ENCODE measurements around the gene PSTPIP1. TPM values are rescaled to one million over a fixed set of nuclear protein-coding genes. Genes with fewer than 3 reads are reported as not detected.

PSTPIP1 gene
- polyA plus RNA-seq, 3 donors from 2014 or later: 84.4 to 127 (median 99.3) TPM

DNA sequence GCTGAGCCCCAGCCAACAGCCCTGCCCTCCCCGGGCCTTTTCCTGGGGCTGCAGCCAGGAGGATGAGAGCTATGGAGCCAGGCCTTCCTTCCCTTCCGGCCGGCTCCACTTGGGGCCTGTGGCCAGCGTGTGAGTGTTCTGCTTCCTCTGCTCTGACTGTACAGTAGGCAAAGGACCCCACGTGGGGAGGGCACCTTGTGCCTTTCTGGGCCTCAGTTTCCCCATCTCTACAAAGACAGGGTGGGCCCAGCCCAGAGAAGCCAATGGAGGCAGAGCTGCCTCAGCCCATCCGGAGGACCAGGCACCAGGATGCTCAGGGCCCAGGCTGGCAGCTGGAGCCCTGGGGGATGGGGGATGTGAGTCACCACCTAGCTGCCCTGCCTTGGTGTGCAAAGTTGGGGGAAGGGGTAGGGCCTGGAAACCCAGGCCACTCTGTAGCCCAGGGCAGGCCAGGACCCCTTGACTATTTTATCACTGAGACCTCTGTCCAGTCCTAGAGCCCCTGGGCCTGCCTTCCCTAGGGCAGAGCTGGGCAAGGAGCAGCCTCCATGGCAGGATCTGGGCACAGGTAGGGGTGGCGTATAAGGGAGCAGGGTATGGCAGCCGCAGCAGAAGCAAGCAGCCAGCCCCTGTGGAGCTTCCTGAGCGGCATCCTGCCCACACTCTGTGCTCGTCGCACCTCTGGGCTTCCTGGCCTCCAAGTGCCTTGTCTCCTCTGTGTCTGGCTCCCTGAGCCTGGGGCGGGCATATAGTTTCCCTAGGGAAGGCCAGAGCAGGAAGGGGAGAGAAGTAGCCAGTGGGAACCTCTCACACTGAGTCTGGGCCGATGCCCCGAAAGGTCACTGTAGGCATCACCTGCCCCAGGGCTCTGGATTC lies 1.8 kb downstream of the PSTPIP1 start:
- Mint-ChIP-seq H3K27me3 (ENCODE audit: low read depth in 3 of 3) (peaks cover 0 to 3% (median 1%) of the 10 kb centered on the region in 3 donors), H3K9me3 (no peaks in the 10 kb centered on the region), H3K4me1 (peaks cover 80% of the 10 kb centered on the region in 2 donors), H3K36me3 (peaks cover 0 to 4% (median 4%) of the 10 kb centered on the region in 3 donors), H3K27ac (peak overlapping the region; percentile 87 to 96 (median 92)), H3K4me3 (peak overlapping the region; percentile 95 to 98 (median 98))
- peak in 2 of 3 donors; percentile 38 to 39 for DNase-seq

DNA sequence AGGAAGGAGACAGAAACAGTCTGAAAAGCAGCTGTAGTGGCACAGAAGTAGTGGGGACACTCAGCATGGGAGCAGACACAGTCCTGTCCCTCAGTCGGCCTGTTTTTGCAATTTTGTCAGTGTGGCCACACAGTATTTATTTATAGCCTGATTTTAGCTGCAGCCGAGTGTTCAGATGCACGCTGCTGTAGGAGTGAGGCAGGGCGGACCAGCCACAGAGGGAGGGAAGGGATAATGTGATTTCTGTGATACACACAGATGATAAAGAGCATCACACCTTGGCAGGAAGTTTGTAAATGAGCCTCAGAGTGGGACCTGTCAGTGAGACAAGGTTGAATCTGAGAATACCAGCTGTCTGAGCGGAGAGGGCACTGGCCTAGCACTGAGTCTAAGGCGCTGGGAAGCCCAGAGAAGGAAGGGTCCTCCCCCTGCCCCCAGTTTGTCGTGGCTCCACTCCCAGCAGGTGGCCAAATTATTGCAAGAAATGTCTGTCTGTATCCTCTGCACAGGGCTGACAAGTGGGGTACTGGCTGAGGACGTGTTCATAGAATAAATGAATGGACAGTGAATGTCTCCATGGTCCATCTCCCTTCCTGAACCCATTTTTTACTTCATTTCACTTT lies 3.8 kb downstream of the PSTPIP1 start:
- H3K36me3 Mint-ChIP-seq: peaks cover 0 to 7% (median 4%) of the 10 kb centered on the region in 3 donors
- peaks cover 90 to 91% of the 10 kb centered on the region in 2 donors for H3K4me1 Mint-ChIP-seq
- peak overlapping the region; percentile 87 to 96 (median 92) for H3K27ac Mint-ChIP-seq
- H3K9me3 Mint-ChIP-seq: no peaks in the 10 kb centered on the region
- peak in 2 of 3 donors; percentile 40 to 56 for DNase-seq
- H3K4me3 Mint-ChIP-seq: peak overlapping the region; percentile 95 to 98 (median 98)
- peaks cover 0 to 8% (median 1%) of the 10 kb centered on the region in 3 donors for H3K27me3 Mint-ChIP-seq (ENCODE audit: low read depth in 3 of 3)

DNA sequence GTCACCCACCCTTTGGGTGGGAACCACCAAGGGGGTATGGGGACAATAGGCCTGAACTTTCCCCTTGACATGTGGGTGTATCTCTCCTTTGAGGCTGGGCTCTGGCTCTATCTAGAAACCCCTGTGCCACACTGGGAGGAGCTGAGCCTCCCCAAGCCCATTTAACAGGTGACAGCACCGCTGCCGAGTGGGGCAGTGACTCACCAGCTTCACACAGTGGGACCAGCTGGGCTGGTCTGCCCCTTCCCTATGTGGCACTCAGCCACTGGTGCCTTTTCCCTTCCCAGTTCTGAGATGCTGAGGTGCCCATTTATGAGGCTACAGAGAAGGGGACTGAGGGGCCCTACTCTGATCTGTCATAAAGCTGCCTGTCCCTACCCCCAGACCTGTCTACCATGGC lies 5.1 kb downstream of the PSTPIP1 start:
- no peaks in the 10 kb centered on the region for H3K9me3 Mint-ChIP-seq
- peak overlapping the region; percentile 39 to 98 (median 98) for H3K4me3 Mint-ChIP-seq
- no peak for DNase-seq
- H3K27ac Mint-ChIP-seq: peak overlapping the region; percentile 71 to 96 (median 92)
- peaks cover 4 to 18% (median 5%) of the 10 kb centered on the region in 3 donors for H3K36me3 Mint-ChIP-seq
- H3K27me3 Mint-ChIP-seq (ENCODE audit: low read depth in 3 of 3): peaks cover 1 to 10% (median 2%) of the 10 kb centered on the region in 3 donors
- H3K4me1 Mint-ChIP-seq: peaks cover 91% of the 10 kb centered on the region in 2 donors

DNA sequence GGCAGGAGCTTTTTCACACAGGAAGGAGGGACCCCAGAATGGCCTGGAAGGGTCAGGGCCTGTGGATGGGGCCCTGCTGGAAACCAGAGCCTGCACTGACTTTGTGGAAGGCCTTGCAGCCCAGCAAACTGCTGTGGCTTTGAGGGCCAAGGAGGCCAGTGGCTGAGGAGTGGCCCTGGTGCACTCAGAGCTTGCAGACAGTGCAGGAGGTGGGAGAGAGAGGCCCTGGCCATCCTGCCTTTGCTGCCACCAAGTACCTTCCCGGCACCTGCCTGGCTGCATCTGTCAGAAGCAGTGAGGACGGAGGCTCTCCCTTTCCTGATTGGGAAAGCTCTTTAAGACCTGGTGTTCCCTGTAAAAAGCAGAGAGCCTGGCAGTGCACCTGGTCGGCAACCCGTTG lies 6.4 kb downstream of the PSTPIP1 start:
- H3K27ac Mint-ChIP-seq: peak overlapping the region; percentile 90 to 98 (median 94)

GRCh38 chr15:77001966-77002365 lies 7.0 kb downstream of the PSTPIP1 start:
- Mint-ChIP-seq H3K36me3 (peaks cover 4 to 18% (median 5%) of the 10 kb centered on the region in 3 donors), H3K9me3 (no peaks in the 10 kb centered on the region), H3K27me3 (ENCODE audit: low read depth in 3 of 3) (peaks cover 1 to 10% (median 2%) of the 10 kb centered on the region in 3 donors), H3K4me1 (peaks cover 98 to 100% of the 10 kb centered on the region in 2 donors), H3K27ac (peak overlapping the region; percentile 92 to 98 (median 94)), H3K4me3 (peak overlapping the region; percentile 75 to 88 (median 82))
- DNase-seq: no peak

More for the DNA sequence above, 6.4 kb downstream of the PSTPIP1 start:
- DNase-seq: no peak
- Mint-ChIP-seq H3K9me3 (no peaks in the 10 kb centered on the region), H3K4me3 (peak overlapping the region; percentile 54 to 88 (median 68)), H3K27me3 (ENCODE audit: low read depth in 3 of 3) (peaks cover 1 to 10% (median 2%) of the 10 kb centered on the region in 3 donors), H3K4me1 (peaks cover 96 to 97% of the 10 kb centered on the region in 2 donors), H3K36me3 (peaks cover 4 to 18% (median 5%) of the 10 kb centered on the region in 3 donors)

GRCh38 chr15:77002436-77002835 lies 7.5 kb downstream of the PSTPIP1 start:
- H3K27me3 Mint-ChIP-seq (ENCODE audit: low read depth in 3 of 3): peaks cover 1 to 10% (median 2%) of the 10 kb centered on the region in 3 donors
- peaks cover 98% of the 10 kb centered on the region in 2 donors for H3K4me1 Mint-ChIP-seq
- peaks cover 4 to 18% (median 5%) of the 10 kb centered on the region in 3 donors for H3K36me3 Mint-ChIP-seq
- H3K4me3 Mint-ChIP-seq: peak overlapping the region; percentile 75 to 88 (median 82)
- H3K9me3 Mint-ChIP-seq: no peaks in the 10 kb centered on the region
- no peak for DNase-seq
- H3K27ac Mint-ChIP-seq: peak overlapping the region; percentile 92 to 98 (median 94)

- Mint-ChIP-seq H3K9me3 (no peaks in the 10 kb centered on the region), H3K4me3 (peak overlapping the region; percentile 75 to 88 (median 82)), H3K36me3 (peaks cover 4 to 18% (median 5%) of the 10 kb centered on the region in 3 donors), H3K27ac (peak overlapping the region; percentile 92 to 98 (median 94)), H3K27me3 (ENCODE audit: low read depth in 3 of 3) (peaks cover 2 to 10% (median 3%) of the 10 kb centered on the region in 3 donors), H3K4me1 (peaks cover 94 to 96% of the 10 kb centered on the region in 2 donors)
- DNase-seq: peak; percentile 74 to 77 (median 74)
Measured at GRCh38 chr15:77002954-77003912, 8.3 kb downstream of the PSTPIP1 start.

DNA sequence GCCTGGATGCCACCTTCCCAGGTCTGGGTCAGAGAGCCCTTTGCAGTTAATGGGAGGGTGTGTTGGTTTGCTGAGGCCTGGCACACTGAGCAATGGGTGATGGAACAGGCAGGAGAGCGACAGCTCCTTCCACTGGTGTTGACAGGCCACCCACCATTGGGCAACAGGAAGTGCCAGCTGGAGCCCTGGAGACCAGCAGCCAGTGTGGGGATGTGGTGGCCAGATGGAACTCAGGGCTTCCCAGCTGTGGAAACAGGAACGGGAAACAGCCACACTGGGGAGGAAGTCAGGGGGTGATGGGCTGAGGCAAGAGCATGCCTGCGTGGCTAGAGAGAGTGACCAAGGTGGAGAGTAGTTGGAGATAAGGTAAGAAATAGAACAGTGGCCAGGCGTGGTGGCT lies 9.3 kb downstream of the PSTPIP1 start:
- no peak for DNase-seq
- Mint-ChIP-seq H3K4me3 (peak overlapping the region; percentile 75 to 88 (median 82)), H3K9me3 (no peaks in the 10 kb centered on the region), H3K27ac (peak overlapping the region; percentile 92 to 98 (median 94)), H3K4me1 (peaks cover 93 to 94% of the 10 kb centered on the region in 2 donors), H3K36me3 (peaks cover 0 to 14% (median 5%) of the 10 kb centered on the region in 3 donors), H3K27me3 (ENCODE audit: low read depth in 3 of 3) (peaks cover 2 to 10% (median 3%) of the 10 kb centered on the region in 3 donors)

- no peak for DNase-seq
- peaks cover 7 to 10% (median 8%) of the 10 kb centered on the region in 3 donors for H3K27me3 Mint-ChIP-seq (ENCODE audit: low read depth in 3 of 3)
- peak overlapping the region; percentile 57 to 98 (median 91) for H3K27ac Mint-ChIP-seq
- no peak overlapping the region for H3K4me3 Mint-ChIP-seq
- peaks cover 93 to 94% of the 10 kb centered on the region in 2 donors for H3K4me1 Mint-ChIP-seq
- peaks cover 0 to 7% (median 7%) of the 10 kb centered on the region in 3 donors for H3K36me3 Mint-ChIP-seq
- no peaks in the 10 kb centered on the region for H3K9me3 Mint-ChIP-seq
Measured at GRCh38 chr15:77009176-77009575, 14.2 kb downstream of the PSTPIP1 start.

- Mint-ChIP-seq H3K27me3 (ENCODE audit: low read depth in 3 of 3) (peaks cover 10 to 13% (median 11%) of the 10 kb centered on the region in 3 donors), H3K36me3 (peaks cover 0 to 6% (median under 1%) of the 10 kb centered on the region in 3 donors), H3K4me3 (peak overlapping the region; percentile 14 to 53 (median 24)), H3K9me3 (no peaks in the 10 kb centered on the region), H3K27ac (peak overlapping the region; percentile 89 to 98 (median 91)), H3K4me1 (peaks cover 93 to 94% of the 10 kb centered on the region in 2 donors)
- DNase-seq: no peak
Measured at GRCh38 chr15:77009646-77010311, 14.9 kb downstream of the PSTPIP1 start.

DNA sequence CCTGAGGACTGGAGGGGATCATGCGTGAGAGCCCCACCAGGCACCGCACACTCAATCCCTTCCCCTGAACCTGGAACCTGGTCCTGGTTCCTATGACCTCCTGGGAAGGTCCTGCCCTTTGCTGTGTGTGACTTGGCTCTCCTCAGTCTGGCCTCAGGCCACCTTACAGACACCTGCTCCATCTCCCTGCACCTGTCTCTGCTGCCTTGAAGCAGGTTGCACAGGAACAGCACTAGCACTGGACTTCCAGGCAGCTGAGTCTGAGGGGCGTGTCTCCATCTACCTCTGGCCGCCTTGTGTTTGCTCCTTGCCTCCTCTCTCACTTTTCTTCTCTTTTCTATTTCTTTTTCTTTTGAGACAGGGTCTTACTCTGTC lies 15.4 kb downstream of the PSTPIP1 start:
- Mint-ChIP-seq H3K36me3 (peaks cover 0 to 6% (median 0%) of the 10 kb centered on the region in 3 donors), H3K27me3 (ENCODE audit: low read depth in 3 of 3) (peaks cover 10 to 14% (median 11%) of the 10 kb centered on the region in 3 donors), H3K27ac (peak overlapping the region; percentile 89 to 98 (median 91)), H3K4me3 (peak overlapping the region; percentile 15 to 61 (median 35)), H3K9me3 (no peaks in the 10 kb centered on the region), H3K4me1 (peaks cover 93 to 95% of the 10 kb centered on the region in 2 donors)
- no peak for DNase-seq

DNA sequence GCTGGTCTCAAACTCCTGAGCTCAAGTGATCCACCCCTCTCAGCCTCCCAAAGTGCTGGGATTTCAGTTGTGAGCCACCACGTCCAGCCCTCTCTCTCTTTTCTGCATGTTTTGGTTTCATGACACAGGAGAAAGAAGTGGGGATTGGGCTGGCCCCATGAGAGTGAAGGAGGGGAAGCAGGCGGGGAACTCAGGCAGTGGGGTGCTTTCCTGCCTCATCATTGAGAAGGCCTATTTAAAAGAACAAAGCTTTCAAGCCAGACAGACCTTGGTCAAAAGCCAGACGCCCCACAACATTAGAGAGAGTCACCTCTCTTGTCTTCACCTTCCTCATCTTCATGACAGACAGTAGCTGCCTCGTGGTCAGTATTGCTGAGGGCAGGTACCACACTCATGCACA lies 15.9 kb downstream of the PSTPIP1 start:
- Mint-ChIP-seq H3K4me1 (peaks cover 93 to 95% of the 10 kb centered on the region in 2 donors), H3K27ac (peak overlapping the region; percentile 89 to 98 (median 91)), H3K4me3 (peak overlapping the region; percentile 15 to 61 (median 45)), H3K9me3 (no peaks in the 10 kb centered on the region), H3K36me3 (peaks cover 0 to 6% (median 0%) of the 10 kb centered on the region in 3 donors), H3K27me3 (ENCODE audit: low read depth in 3 of 3) (peaks cover 10 to 16% (median 11%) of the 10 kb centered on the region in 3 donors)
- DNase-seq: no peak

Measured in immature natural killer cell (primary cell).